Type B pancreatic cell (in vitro differentiated cells): ENCODE results near the gene FARP1. TPM values are rescaled to one million over a fixed set of nuclear protein-coding genes. Genes with fewer than 3 reads are reported as not detected.

Experiments
- DNase-seq: peaks from one replicate; pipeline ENCODE4 v3.0.0; 2021; ENCODE audit warnings: mixed read lengths; ENCODE audit not compliant: unreplicated experiment; ENCODE audit errors: extremely low spot score
- H3K27ac Mint-ChIP-seq: 2 replicates; pipeline ENCODE4 v1.8.0; 2021; ENCODE audit warnings: mild to moderate bottlenecking, mixed read lengths
- H3K27me3 Mint-ChIP-seq: 2 replicates; pipeline ENCODE4 v1.8.0; 2021; ENCODE audit warnings: mixed read lengths
- H3K36me3 Mint-ChIP-seq: 2 replicates; pipeline ENCODE4 v1.8.0; 2021; ENCODE audit warnings: mixed read lengths
- H3K4me1 Mint-ChIP-seq: one replicate; pipeline ENCODE4 v1.8.0; 2021; ENCODE audit warnings: mixed read lengths; ENCODE audit not compliant: unreplicated experiment
- H3K4me3 Mint-ChIP-seq: 2 replicates; pipeline ENCODE4 v1.8.0; 2021; ENCODE audit warnings: mild to moderate bottlenecking, mixed read lengths
- H3K9me3 Mint-ChIP-seq: 2 replicates; pipeline ENCODE4 v1.8.0; 2021; ENCODE audit warnings: mixed read lengths
- total RNA-seq: library from RNA; stranded (reverse); gene quantifications from 2 replicates; pipeline ENCODE4 v1.2.1, GENCODE V29; 2021; ENCODE audit warnings: low replicate concordance
- TF ChIP-seq, protein P1 (sequence below): fragments of 200-600 bp; sonication (generic); conservative IDR thresholded peaks from 2 replicates; pipeline ENCODE4 v1.5.0; 2021; ENCODE audit warnings: antibody characterized with exemption, mild to moderate bottlenecking

Gene FARP1
- total RNA-seq, 1 donor from 2014 or later = 195 TPM

DNA sequence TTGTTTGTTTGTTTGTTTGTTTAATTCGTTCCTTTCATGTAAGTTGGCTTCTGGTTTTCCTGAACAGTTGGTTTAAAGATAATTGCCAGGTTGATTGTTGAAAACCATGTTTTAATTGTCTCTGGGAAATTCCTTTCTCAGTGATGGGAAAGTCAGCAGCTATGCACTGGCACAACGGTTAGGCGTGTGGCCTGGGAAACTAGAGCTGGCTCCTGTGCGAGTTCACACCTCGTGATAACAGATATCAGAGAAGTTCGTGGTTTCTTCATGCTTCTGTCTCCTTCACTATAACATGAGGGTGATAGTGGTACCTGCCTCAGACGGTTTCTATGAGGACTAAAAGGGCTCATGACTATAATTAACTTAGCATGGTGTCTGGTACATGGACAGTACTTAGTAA, 280.5 kb downstream of the FARP1 start:
- Mint-ChIP-seq H3K27me3 (no peaks in the 10 kb centered on the region), H3K9me3 (no peaks in the 10 kb centered on the region), H3K36me3 (peaks cover 57% of the 10 kb centered on the region), H3K27ac (no peak overlapping the region), H3K4me3 (no peak overlapping the region), H3K4me1 (no peaks in the 10 kb centered on the region)
- DNase-seq = no peak
- TF ChIP-seq, protein P1, sequence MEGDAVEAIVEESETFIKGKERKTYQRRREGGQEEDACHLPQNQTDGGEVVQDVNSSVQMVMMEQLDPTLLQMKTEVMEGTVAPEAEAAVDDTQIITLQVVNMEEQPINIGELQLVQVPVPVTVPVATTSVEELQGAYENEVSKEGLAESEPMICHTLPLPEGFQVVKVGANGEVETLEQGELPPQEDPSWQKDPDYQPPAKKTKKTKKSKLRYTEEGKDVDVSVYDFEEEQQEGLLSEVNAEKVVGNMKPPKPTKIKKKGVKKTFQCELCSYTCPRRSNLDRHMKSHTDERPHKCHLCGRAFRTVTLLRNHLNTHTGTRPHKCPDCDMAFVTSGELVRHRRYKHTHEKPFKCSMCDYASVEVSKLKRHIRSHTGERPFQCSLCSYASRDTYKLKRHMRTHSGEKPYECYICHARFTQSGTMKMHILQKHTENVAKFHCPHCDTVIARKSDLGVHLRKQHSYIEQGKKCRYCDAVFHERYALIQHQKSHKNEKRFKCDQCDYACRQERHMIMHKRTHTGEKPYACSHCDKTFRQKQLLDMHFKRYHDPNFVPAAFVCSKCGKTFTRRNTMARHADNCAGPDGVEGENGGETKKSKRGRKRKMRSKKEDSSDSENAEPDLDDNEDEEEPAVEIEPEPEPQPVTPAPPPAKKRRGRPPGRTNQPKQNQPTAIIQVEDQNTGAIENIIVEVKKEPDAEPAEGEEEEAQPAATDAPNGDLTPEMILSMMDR = no peak

DNA sequence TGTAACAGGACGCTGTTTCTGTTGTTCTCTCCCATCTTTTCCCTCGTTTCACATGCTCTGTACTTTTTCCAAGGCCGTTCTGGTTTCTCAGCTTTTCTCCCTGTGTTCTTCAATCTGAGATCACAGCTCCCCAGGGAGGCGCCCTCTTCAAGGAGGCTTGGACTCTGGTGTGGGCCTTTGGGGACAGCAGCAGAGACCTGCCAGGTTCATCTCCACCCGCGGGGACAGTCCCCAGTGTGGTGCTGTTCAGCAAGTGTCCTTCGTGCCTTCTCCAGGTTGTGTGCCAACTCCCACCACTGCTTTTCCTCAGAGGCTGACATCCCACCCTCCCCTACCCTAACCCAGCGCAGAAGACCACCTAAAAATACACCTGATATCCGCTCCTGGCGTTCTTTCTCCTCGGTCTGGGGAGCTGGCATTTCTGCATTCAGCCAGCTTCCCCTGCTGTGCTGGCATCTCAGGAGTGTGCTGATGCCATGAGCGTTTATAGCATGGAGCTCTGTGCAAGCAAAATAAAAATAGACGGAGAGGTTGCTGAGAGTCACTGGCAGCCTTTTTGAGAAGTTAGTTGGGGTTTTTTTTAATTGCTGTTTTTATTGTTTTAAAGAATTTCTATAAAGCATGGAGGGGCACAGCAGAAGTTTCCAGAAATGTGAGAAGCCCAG, 284.6 kb downstream of the FARP1 start:
- DNase-seq = no peak
- TF ChIP-seq, protein P1 = no peak
- Mint-ChIP-seq H3K9me3 (no peaks in the 10 kb centered on the region), H3K36me3 (peaks cover 64% of the 10 kb centered on the region), H3K27ac (no peak overlapping the region), H3K4me3 (no peak overlapping the region), H3K4me1 (peaks cover 17% of the 10 kb centered on the region), H3K27me3 (no peaks in the 10 kb centered on the region)

- TF ChIP-seq, protein P1 = no peak
- Mint-ChIP-seq H3K4me1 (peaks cover 17% of the 10 kb centered on the region), H3K27ac (peak overlapping the region; percentile 77), H3K36me3 (peaks cover 61% of the 10 kb centered on the region), H3K27me3 (no peaks in the 10 kb centered on the region), H3K4me3 (no peak overlapping the region), H3K9me3 (no peaks in the 10 kb centered on the region)
- no peak for DNase-seq
These were observed 285.5 kb downstream of the FARP1 start for GRCh38 chr13:98428256-98428966.

DNA sequence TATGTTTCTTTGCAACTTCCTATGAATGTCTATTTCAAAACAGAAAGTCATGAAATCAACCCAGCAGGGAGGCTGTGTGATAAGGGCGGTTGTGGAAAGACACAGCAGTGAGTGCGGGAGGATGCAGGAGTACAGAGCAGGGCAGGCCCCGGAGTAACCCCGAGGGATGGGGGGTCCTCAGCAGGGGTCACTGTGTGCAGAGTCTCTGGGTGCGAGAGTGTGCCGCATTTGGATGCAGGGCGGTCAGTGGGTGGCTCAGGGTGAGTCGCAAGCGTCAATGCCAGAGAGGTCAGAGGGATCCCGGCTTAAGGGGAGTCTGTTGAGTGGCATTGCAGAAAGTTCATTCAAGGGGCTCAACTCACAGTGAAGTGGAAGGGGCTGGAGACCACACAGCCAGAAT, 286.2 kb downstream of the FARP1 start:
- Mint-ChIP-seq H3K36me3 (peaks cover 56% of the 10 kb centered on the region), H3K27ac (peak overlapping the region; percentile 77), H3K4me1 (peaks cover 17% of the 10 kb centered on the region), H3K9me3 (no peaks in the 10 kb centered on the region), H3K27me3 (no peaks in the 10 kb centered on the region), H3K4me3 (no peak overlapping the region)
- DNase-seq = no peak
- TF ChIP-seq, protein P1 = no peak

DNA sequence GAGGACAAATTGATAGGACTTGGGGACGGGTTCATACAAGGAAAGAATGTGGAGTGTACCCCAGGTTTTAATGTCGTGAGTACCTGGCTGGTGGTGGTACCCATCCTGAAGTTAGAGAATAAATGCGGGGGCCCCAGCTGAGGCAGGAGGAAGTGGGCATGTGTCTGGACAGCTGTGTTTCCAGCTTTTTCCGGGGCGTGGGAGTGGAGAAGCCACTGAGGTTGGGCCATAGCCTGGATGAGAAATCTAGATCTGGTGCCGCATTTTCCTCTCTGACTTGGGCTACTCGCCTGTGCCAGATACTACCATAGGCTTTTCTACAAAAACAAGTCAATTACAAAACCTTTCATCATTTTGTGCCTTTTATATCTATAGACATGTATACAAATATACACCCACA, 286.6 kb downstream of the FARP1 start:
- Mint-ChIP-seq H3K27ac (peak overlapping the region; percentile 77), H3K9me3 (no peaks in the 10 kb centered on the region)

More for the DNA sequence above, 286.6 kb downstream of the FARP1 start:
- H3K36me3 Mint-ChIP-seq = peaks cover 54% of the 10 kb centered on the region
- H3K4me3 Mint-ChIP-seq = no peak overlapping the region
- H3K4me1 Mint-ChIP-seq = peaks cover 17% of the 10 kb centered on the region
- H3K27me3 Mint-ChIP-seq = no peaks in the 10 kb centered on the region
- TF ChIP-seq, protein P1 = no peak
- DNase-seq = no peak
